Body of pancreas (tissue), 4 donors: ENCODE results near the gene PEF1. TPM values are rescaled to one million over a fixed set of nuclear protein-coding genes. Genes with fewer than 3 reads are reported as not detected.

Experiments
- ATAC-seq: fragments of 150-250 bp; one replicate; pipeline ENCODE4 v1.9.1; 2016
- DNase-seq, 4 donors: peaks; one replicate each; pipeline ENCODE4 v3.0.0-alpha.2; 2019
- H3K27ac ChIP-seq, 4 donors: fragments of 200-600 bp; sonication (generic); 1 replicate in 3 of 4; 2 replicates in 1 of 4; pipeline versions ENCODE4 v1.5.1 to v1.6.1; 2016 to 2019; ENCODE audit warnings: mild to moderate bottlenecking in 1 of 4, mixed read lengths in 1 of 4, moderate library complexity in 1 of 4
- H3K27me3 ChIP-seq, 2 donors: fragments of 200-600 bp; sonication (generic); one replicate each; pipeline ENCODE4 v1.6.0; 2016; ENCODE audit warnings: mild to moderate bottlenecking in 1 of 2
- H3K36me3 ChIP-seq, 2 donors: fragments of 200-600 bp; sonication (generic); replicated peaks in 1 of 2; 2 replicates each; pipeline ENCODE4 v1.5.1; 2016; ENCODE audit warnings: low read depth in 2 of 2; ENCODE audit not compliant: insufficient read depth in 1 of 2
- H3K4me1 ChIP-seq: fragments of 200-600 bp; sonication (generic); one replicate; pipeline ENCODE4 v1.6.0; 2016
- H3K4me3 ChIP-seq, 2 donors: fragments of 200-600 bp; sonication (generic); 1 replicate in 1 of 2; 2 replicates in 1 of 2; pipeline ENCODE4 v1.5.1; 2016 to 2019
- H3K9me3 ChIP-seq, 3 donors: fragments of 200-600 bp; sonication (generic); 1 replicate in 2 of 3; 2 replicates in 1 of 3; pipeline ENCODE4 v1.5.1; 2016
- POLR2A ChIP-seq, 3 donors: fragments of 450-650 bp; IDR thresholded peaks; one replicate each; pipeline ENCODE4 v1.6.1; 2016; ENCODE audit warnings: antibody characterized with exemption in 3 of 3, mild to moderate bottlenecking in 2 of 3
- WGBS, 2 donors: methylation state at CpG; one replicate each; pipeline ENCODE4 v1.1.5; 2017; 5-methylcytosine and 5-hydroxymethylcytosine counted together
- intact Hi-C: fragments of 100-400 bp; cut with DNase I; formaldehyde crosslinking; loops from one replicate; pipeline ENCODE4 v1.15.1; 2023
- total RNA-seq, 2 donors: library from RNA; depleted of rRNA; stranded (reverse); fragments of >200 nt; gene quantifications; one replicate each; pipeline ENCODE4 v1.1.0, GENCODE V29; 2016
- TF ChIP-seq, protein P1 (sequence below), 7 experiments: fragments of 450-650 bp in 4 of 7; fragments of 200-600 bp in 3 of 7; sonication (generic) in 3 of 7; IDR thresholded peaks; one replicate each; pipeline ENCODE4 v1.5.1; 2016 to 2019; ENCODE audit warnings: antibody characterized with exemption in 7 of 7

The PEF1 gene
- total RNA-seq, 2 donors from 2014 or later: 23.6 to 24.1 TPM

GRCh38 chr1:31674626-31675025, 29.9 kb upstream of the PEF1 start:
- H3K4me3 ChIP-seq: no peak overlapping the region
- ATAC-seq: no peak
- no peak for DNase-seq
- intact Hi-C loops: loop anchor here (5.0 kb wide), 1 partner anchor 38 kb away; no protein-coding TSS in a partner anchor
- peaks cover 10% of the 10 kb centered on the region for H3K4me1 ChIP-seq
- H3K9me3 ChIP-seq: no peaks in the 10 kb centered on the region
- WGBS, 2 donors: 71 to 73% methylated on average over 6 to 8 of the region's 8 CpGs
- H3K27me3 ChIP-seq: no peaks in the 10 kb centered on the region
- no peak overlapping the region for H3K27ac ChIP-seq
- no peaks in the 10 kb centered on the region for H3K36me3 ChIP-seq
- TF ChIP-seq, protein P1, sequence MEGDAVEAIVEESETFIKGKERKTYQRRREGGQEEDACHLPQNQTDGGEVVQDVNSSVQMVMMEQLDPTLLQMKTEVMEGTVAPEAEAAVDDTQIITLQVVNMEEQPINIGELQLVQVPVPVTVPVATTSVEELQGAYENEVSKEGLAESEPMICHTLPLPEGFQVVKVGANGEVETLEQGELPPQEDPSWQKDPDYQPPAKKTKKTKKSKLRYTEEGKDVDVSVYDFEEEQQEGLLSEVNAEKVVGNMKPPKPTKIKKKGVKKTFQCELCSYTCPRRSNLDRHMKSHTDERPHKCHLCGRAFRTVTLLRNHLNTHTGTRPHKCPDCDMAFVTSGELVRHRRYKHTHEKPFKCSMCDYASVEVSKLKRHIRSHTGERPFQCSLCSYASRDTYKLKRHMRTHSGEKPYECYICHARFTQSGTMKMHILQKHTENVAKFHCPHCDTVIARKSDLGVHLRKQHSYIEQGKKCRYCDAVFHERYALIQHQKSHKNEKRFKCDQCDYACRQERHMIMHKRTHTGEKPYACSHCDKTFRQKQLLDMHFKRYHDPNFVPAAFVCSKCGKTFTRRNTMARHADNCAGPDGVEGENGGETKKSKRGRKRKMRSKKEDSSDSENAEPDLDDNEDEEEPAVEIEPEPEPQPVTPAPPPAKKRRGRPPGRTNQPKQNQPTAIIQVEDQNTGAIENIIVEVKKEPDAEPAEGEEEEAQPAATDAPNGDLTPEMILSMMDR (IDR thresholded peaks at IDR 0.05): no peak
- TF ChIP-seq POLR2A (IDR thresholded peaks at IDR 0.05): no peak

DNA sequence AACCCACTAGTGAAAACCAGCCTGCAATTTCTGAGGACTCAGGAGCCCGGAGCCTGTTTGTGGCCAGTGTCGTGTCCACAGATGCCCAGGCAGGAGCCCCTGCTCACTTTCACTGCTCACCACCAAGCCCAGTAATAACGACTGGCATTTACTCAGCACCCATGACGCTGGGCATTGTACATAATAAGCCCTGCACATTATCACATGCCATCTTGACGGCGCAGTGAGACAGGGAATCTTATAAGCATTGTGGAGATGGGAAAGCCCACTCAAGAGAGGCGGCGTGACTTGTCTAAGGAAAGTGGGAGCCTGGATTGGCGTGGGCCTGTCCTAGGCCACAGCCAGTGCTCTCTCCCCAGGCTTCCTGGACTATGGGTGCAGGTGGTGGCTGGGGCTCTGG, 28.8 kb upstream of the PEF1 start:
- Histone ChIP-seq H3K27me3 (no peaks in the 10 kb centered on the region), H3K27ac (no peak overlapping the region), H3K9me3 (no peaks in the 10 kb centered on the region), H3K36me3 (no peaks in the 10 kb centered on the region), H3K4me3 (no peak overlapping the region), H3K4me1 (peaks cover 15% of the 10 kb centered on the region)
- TF ChIP-seq, protein P1 (IDR thresholded peaks at IDR 0.05): no peak
- no peak for TF ChIP-seq POLR2A (IDR thresholded peaks at IDR 0.05)
- no peak for DNase-seq
- intact Hi-C loops: loop anchor here (5.0 kb wide), 1 partner anchor 39 kb away; no protein-coding TSS in a partner anchor
- ATAC-seq: no peak
- 83 to 98% methylated on average over 9 of the region's 9 CpGs for WGBS, 2 donors

DNA sequence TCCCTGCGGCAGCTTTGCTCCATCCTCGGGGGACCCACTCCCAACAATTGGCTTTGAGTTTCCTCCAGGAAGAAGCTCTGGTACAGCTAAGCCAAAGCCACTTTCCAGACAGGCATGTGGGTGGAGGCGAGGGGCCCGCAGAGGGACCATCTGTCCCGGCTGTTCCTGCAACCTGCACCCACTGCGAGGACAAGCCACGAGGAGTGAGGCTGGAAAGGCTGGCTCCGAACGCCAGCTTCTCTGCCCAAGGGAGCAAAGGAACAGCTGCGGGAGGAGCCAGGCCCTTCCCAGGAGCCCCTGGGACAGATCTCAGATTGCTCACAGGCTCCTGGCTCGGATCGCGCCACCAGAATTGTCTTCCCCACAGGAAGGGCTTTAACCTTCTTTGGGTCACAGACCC, 28.3 kb upstream of the PEF1 start:
- no peak for TF ChIP-seq POLR2A (IDR thresholded peaks at IDR 0.05)
- TF ChIP-seq, protein P1 (IDR thresholded peaks at IDR 0.05): no peak
- 67 to 76% methylated on average over 9 to 13 of the region's 13 CpGs for WGBS, 2 donors
- DNase-seq (no peak), ATAC-seq (no peak)
- peaks cover 15% of the 10 kb centered on the region for H3K4me1 ChIP-seq
- intact Hi-C loops: loop anchor here (5.0 kb wide), 1 partner anchor 39 kb away; no protein-coding TSS in a partner anchor
- H3K27ac ChIP-seq: no peak overlapping the region
- no peak overlapping the region for H3K4me3 ChIP-seq
- no peaks in the 10 kb centered on the region for H3K27me3 ChIP-seq
- no peaks in the 10 kb centered on the region for H3K36me3 ChIP-seq
- no peaks in the 10 kb centered on the region for H3K9me3 ChIP-seq

GRCh38 chr1:31671561-31672201, 27.0 kb upstream of the PEF1 start:
- TF ChIP-seq, protein P1 (IDR thresholded peaks at IDR 0.05): no peak
- no peak for TF ChIP-seq POLR2A (IDR thresholded peaks at IDR 0.05)
- Histone ChIP-seq H3K27me3 (no peaks in the 10 kb centered on the region), H3K36me3 (no peaks in the 10 kb centered on the region), H3K4me3 (no peak overlapping the region), H3K9me3 (no peaks in the 10 kb centered on the region), H3K4me1 (peaks cover 15% of the 10 kb centered on the region), H3K27ac (no peak overlapping the region)
- intact Hi-C loops: loop anchor here (5.0 kb wide), 1 partner anchor 41 kb away; no protein-coding TSS in a partner anchor
- DNase-seq (no peak), ATAC-seq (no peak)
- WGBS, 2 donors: 62 to 75% methylated on average over 7 to 8 of the region's 8 CpGs

DNA sequence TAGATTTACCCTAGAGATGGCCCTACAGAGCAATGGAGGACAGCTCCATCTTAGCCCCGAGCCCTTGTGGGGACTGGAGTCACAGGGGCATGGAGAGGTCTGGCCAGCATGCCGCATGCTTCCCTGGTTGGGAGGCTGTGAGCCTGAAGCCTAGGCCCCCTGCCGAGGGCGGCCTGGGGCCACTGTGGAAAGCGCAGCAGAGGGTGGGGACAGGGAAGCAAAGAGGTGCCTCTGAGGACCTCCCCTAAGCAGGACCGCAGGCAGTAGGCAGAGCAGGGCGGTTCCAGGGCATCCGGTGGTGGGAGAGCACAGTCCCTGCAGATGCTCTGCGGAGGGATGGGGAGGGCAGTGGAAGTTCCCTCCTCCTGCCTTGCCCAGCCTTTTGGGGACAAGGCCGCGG, 26.5 kb upstream of the PEF1 start:
- TF ChIP-seq, protein P1 (IDR thresholded peaks at IDR 0.05): no peak
- TF ChIP-seq POLR2A (IDR thresholded peaks at IDR 0.05): no peak
- Histone ChIP-seq H3K9me3 (no peaks in the 10 kb centered on the region), H3K4me1 (peaks cover 15% of the 10 kb centered on the region), H3K36me3 (no peaks in the 10 kb centered on the region), H3K4me3 (no peak overlapping the region), H3K27me3 (no peaks in the 10 kb centered on the region), H3K27ac (no peak overlapping the region)
- DNase-seq: no peak
- intact Hi-C loops: loop anchor here (5.0 kb wide), 1 partner anchor 41 kb away; no protein-coding TSS in a partner anchor
- WGBS, 2 donors: 83 to 88% methylated on average over 3 to 11 of the region's 11 CpGs
- no peak for ATAC-seq
